HFFc6 (cell line): ENCODE measurements around the gene TUBB3. TPM values are rescaled to one million over a fixed set of nuclear protein-coding genes. Genes with fewer than 3 reads are reported as not detected.

Experiments used
- DNase-seq: peaks from one replicate; pipeline ENCODE4 v3.0.0-alpha.2; 2018
- H3K27ac Mint-ChIP-seq: 2 replicates; pipeline ENCODE4 v1.8.0; 2020; ENCODE audit warnings: mild to moderate bottlenecking, mixed read lengths
- H3K27me3 Mint-ChIP-seq: 2 replicates; pipeline ENCODE4 v1.8.0; 2021; ENCODE audit warnings: mild to moderate bottlenecking, moderate library complexity, mixed read lengths; ENCODE audit not compliant: insufficient read depth
- H3K36me3 Mint-ChIP-seq: 2 replicates; pipeline ENCODE4 v1.8.0; 2021; ENCODE audit warnings: low read depth, mixed read lengths
- H3K4me1 Mint-ChIP-seq: 2 replicates; pipeline ENCODE4 v1.8.0; 2020; ENCODE audit warnings: low read depth, mixed read lengths
- H3K4me3 Mint-ChIP-seq: 2 replicates; pipeline ENCODE4 v1.8.0; 2020; ENCODE audit warnings: mild to moderate bottlenecking, moderate library complexity, mixed read lengths
- H3K9me3 Mint-ChIP-seq: 2 replicates; pipeline ENCODE4 v1.8.0; 2020; ENCODE audit warnings: mild to moderate bottlenecking, mixed read lengths
- total RNA-seq, 6 experiments: library from RNA; stranded (reverse); fragmentation: NEBNext Ultra II Directional; extraction: Animal tissue kit (Norgen Biotek cat#: 25700); gene quantifications; 2 replicates in 1 of 6; 3 replicates in 5 of 6; pipeline ENCODE4 v1.2.3, GENCODE V29; 2021
- TF ChIP-seq, protein P1 (sequence below): fragments of 200-600 bp; sonication (generic); IDR thresholded peaks from 2 replicates; pipeline ENCODE4 v1.5.0; 2021; ENCODE audit warnings: antibody characterized with exemption, mild to moderate bottlenecking

TUBB3 gene
- total RNA-seq, 6 experiments from 2014 or later = 147 to 212 (median 164) TPM

GRCh38 chr16:89923640-89924296, 626 bp downstream of the TUBB3 start:
- Mint-ChIP-seq H3K36me3 (no peaks in the 10 kb centered on the region), H3K4me1 (peaks cover 39% of the 10 kb centered on the region), H3K27me3 (peaks cover 7% of the 10 kb centered on the region), H3K4me3 (peak overlapping the region; percentile 86), H3K27ac (no peak overlapping the region), H3K9me3 (no peaks in the 10 kb centered on the region)
- TF ChIP-seq, protein P1, sequence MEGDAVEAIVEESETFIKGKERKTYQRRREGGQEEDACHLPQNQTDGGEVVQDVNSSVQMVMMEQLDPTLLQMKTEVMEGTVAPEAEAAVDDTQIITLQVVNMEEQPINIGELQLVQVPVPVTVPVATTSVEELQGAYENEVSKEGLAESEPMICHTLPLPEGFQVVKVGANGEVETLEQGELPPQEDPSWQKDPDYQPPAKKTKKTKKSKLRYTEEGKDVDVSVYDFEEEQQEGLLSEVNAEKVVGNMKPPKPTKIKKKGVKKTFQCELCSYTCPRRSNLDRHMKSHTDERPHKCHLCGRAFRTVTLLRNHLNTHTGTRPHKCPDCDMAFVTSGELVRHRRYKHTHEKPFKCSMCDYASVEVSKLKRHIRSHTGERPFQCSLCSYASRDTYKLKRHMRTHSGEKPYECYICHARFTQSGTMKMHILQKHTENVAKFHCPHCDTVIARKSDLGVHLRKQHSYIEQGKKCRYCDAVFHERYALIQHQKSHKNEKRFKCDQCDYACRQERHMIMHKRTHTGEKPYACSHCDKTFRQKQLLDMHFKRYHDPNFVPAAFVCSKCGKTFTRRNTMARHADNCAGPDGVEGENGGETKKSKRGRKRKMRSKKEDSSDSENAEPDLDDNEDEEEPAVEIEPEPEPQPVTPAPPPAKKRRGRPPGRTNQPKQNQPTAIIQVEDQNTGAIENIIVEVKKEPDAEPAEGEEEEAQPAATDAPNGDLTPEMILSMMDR = no peak
- no peak for DNase-seq

- peaks cover 7% of the 10 kb centered on the region for H3K27me3 Mint-ChIP-seq
- H3K27ac Mint-ChIP-seq = peak overlapping the region; percentile 61; the same call in 1 of the 2 replicates
- H3K9me3 Mint-ChIP-seq = no peaks in the 10 kb centered on the region
- no peaks in the 10 kb centered on the region for H3K36me3 Mint-ChIP-seq
- TF ChIP-seq, protein P1 = peak; percentile 35
- H3K4me3 Mint-ChIP-seq = peak overlapping the region; percentile 86
- H3K4me1 Mint-ChIP-seq = peaks cover 37% of the 10 kb centered on the region
- peak; percentile 52 for DNase-seq
Measured at GRCh38 chr16:89924297-89924924, 1.3 kb downstream of the TUBB3 start.

DNA sequence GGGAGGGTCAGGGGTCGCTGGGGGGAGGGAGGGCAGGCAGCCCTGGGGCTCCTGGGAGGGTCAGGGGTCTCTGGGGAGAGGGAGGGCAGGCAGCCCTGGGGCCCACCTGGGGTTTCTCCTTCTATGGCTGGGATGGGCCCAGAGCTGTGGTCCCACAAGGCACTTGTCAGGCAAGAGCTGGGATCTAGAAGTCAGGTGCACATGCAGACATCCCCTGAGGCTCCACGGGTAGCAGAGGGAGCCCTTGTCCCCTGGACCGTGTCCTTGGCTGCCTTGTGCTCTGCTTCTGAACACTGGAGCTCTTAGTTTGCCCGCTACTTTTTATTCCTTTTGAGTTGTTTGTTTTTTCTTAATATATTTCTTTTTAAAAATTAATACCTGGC, 1.8 kb downstream of the TUBB3 start:
- Mint-ChIP-seq H3K4me3 (peak overlapping the region; percentile 86), H3K27ac (peak overlapping the region; percentile 61; the same call in 1 of the 2 replicates), H3K9me3 (no peaks in the 10 kb centered on the region), H3K4me1 (peaks cover 32% of the 10 kb centered on the region), H3K27me3 (peaks cover 7% of the 10 kb centered on the region), H3K36me3 (0 out of 2 replicates have a peak, but pooled peaks cover 5% of the 10 kb centered on the region)
- no peak for DNase-seq
- TF ChIP-seq, protein P1 = no peak

- Mint-ChIP-seq H3K27me3 (peaks cover 4% of the 10 kb centered on the region; the same call in 1 of the 2 replicates), H3K27ac (peak overlapping the region; percentile 53), H3K36me3 (0 out of 2 replicates have a peak, but pooled peaks cover 6% of the 10 kb centered on the region), H3K4me3 (peak overlapping the region; percentile 86), H3K9me3 (no peaks in the 10 kb centered on the region), H3K4me1 (peaks cover 24% of the 10 kb centered on the region)
- peak; percentile 28 for DNase-seq
- TF ChIP-seq, protein P1 = peak; percentile 28
Measured at GRCh38 chr16:89925596-89926079, 2.5 kb downstream of the TUBB3 start.

DNA sequence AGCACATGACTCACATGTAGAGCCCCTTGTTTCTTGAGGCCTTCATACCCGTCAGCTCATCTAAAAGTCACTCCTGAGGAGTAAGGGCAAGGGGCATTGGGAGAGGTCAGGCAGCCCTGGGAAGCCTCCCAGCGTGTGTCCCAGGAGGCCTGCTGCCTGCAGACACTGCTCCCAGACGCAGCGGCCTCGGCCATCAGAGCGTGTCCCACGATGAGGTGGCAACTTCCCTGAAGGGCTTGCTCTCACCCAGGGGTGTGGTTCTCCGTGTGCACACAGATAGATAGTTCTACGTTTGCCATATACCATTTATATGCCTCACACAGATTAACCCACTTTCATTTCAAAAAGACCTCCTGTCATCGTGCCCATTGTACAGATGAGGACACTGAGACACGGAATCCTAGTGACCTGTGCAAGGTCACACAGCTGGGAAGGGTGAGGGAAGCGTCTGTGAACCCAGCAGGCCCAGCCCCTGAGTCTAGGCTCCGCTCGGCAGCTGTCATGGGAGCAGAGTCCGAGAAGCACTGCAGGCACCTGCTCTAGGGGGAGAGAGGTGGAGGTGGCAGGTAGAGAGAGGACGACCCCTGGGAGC, 8.3 kb downstream of the TUBB3 start:
- Mint-ChIP-seq H3K36me3 (peaks cover 36% of the 10 kb centered on the region), H3K27me3 (peaks cover 3% of the 10 kb centered on the region), H3K9me3 (no peaks in the 10 kb centered on the region), H3K27ac (no peak overlapping the region), H3K4me3 (no peak overlapping the region), H3K4me1 (no peaks in the 10 kb centered on the region)
- DNase-seq = no peak
- TF ChIP-seq, protein P1 = no peak
